ENCODE data around the gene ERAL1.
"Not testable (repeated sequence)": the region's sequence is repeated elsewhere in the genome, so short reads cannot be mapped to it uniquely, and the experiment has no call there.

The ERAL1 gene

DNA sequence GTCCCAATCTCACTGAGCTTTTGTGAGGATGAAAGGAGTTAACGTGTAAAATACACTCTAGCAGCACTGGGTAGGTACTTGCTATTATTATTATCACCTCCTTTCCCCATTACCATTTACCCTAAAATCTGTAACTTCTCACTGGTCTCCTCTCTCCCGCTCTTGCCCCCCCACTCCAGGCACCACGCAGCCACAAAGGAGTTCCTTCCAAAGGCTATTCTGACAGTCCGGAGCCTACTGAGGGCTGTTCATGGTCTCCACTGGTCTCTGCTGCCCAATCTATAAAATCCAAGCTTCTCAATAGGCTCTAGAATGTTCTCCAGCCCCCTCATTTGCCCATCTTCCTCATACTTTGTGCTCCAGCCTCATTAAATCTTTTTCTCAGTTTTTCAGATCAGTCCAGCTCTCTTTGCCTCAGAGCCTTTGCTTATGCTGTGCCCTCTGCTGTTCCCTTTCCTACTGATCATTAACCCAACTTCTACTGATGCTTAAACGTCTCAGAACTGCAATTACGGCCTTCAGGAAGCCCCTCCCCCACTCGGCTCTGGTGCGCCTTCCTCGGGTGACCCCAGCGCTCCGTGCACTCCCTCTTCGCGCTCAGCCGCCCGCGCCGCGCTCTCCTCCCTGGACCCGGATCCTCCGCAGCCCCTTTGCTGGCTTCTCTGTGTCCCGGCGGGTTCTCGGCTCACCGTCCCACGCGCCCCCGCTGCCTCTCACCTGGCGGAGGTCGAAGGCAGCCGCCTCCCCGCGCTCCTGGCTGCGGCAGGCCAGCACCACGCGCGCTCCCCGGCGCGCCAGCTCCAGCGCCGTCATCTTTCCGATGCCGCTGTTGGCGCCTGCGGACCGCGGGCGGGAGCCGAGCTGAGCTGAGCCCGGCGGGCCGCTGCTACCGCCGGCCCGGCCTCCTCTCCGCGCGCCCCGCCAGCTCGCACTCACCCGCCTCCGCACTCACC lies 47.3 kb downstream of the ERAL1 start:
- peak; percentile 56 for DNase-seq

DNA sequence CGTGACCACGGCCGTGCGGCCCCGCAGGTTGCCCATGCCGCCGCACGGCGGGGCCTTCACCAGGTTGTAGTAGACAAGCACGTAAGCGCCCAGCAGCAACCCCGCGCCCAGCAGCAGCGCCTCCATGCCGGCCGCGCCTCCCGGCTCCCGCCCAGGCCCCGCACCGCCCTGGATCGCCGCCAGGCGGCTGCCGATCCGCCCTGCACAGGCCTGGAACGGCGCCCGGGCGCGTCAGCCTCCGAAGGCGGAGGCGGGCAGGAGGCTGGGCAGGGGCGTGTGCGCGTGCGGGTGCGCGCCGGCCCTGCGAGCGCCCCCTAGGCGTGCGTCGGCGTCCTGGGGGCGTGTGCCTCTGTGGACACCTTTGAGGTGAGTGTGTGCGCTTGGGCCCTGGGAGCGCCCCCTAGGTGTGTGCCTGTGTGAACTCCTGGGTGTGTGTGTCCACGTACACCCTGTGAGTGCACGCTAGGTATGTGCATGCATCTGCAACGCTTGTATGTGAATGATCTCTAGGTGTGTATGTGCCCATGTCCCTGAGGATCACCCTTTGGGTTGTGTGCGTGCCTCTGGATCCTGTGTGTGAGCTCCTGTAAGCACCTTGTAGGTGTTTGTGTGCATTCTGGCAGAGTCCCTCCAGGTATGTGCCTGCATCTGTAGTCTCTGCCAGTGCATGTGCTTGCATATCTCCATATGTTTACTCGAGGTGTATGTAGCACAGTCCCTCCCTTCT lies 48.2 kb downstream of the ERAL1 start, which contains the start of gene DHRS13:
DHRS13 (minus strand) TSS at position 261 of the 727 bp plus-strand sequence; CDS start at position 126, 135 bp downstream.
- peak; percentile 97 for DNase-seq

DNA sequence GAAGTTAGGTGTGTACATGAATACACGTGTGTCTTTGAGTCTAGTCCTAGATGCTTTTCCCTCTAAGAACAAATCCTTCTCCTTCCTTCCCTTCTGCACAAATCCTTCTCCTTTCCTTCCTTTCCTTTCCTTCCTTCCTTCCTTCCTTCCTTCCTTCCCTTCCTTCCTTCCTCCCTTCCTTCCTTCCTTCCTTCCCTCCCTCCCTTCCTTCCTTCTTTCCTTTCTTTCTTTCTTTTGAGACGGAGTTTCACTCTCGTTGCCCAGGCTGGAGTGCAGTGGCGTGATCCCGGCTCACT lies 48.7 kb downstream of the ERAL1 start:
- not testable (repeated sequence) for DNase-seq

DNA sequence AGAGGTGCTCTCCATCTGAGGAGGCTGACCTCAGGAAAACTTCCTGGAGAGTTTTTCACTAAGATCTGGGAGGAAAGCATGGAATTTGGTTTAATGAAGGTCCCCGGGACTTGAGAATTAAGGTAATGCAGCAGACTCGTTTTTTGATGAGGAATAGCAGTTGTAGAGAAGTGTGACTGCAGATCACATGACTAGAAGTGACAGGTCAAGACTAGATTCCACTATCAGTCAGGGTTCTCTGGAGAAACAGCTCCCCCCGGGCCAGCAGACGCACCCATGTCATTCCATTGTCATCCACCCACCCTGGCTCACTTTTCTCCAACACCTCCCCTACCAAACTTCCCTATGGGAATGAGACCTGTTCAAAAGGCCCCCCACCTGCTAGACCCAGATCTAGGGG lies 50.0 kb downstream of the ERAL1 start:
- DNase-seq = no peak

DNA sequence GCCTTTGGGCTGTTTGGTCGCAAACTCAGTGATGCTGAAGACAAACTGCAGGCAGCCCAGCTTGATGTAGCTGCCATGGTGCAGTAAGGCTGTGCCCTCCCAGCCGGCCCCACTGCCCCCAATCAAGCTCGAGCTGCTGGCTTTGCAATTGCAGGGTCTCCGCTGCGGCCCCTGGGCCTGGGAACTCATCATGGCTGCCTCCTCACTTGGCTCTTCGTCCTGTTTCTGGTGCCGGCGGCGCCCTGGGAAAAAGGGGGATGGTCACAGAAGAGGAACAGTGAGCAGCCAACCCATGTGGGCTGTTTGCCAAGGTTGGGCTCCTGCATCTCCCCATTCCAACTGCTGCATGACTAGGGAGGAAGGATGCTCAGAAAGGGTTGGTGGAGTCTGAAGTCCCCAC lies 51.5 kb downstream of the ERAL1 start:
- no peak for DNase-seq

DNA sequence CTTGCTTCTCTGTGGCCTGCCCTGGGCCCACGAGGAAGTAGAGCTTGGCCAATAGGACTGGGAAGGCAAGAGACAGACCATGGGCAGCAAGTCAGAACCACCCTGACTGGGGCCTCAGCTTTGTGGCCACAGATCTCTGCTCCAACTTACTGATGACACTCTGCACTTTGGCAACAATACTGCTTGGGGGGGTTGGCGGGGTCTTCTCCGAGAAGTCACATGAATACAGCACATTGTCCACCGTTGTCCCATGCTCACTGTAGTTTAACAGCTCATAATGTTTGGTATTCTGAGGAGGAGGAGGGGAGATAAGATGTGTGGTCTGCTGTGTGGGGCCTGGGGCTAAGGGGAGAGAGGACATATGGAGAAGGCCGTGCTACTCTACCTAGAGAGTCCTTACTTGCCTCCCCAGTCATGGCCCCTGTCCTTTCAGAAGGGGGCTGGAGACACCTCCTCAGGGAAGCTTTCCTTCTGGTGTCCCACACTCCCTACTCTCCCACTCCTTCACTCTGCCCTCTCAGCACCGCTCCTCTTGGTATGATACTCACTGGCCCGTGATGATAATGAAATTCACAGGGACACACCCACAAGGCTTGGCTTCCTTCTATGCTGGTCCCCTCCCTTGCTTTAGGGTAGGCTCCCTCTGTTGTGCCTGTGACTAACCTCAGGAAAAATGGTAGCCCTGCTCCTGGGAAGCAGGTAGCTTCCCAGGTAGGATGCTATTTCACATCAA lies 52.1 kb downstream of the ERAL1 start:
- DNase-seq = no peak

DNA sequence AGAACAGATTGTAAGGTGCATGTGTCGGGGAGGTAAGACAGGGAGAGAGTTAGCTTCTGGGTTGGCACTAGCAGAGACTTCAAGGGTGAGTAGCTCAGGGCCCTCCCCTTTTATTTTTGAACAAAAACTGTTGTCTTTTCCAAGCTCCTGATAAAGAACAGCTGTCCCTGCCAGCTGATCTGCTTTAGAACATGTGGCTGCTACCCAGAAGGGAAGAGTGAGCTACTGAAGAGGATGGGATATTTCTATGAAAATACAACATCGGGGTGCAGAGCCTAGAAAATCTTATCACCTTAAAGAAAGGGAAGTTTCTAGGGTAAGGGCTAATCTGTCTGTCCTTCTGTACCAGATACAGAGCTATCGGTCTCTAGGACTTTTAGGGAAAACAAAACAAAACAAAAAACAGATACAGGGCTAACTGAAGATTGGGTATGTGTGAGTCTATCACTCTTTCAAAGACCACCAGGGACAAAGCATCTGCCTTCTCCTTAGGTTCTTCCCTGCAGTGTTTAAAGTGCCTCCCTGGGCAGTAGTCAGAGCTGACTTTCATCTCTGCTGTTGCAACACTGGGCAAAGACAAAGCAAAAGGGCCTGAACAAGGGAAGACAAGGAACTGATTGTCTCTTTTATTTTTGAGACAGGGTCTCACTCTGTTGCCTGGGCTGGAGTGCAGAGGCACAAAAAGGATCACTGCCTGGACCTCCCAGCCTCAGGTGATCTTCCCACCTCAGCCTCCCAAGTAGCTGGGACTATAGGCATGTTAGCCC lies 53.1 kb downstream of the ERAL1 start:
- DNase-seq = no peak

DNA sequence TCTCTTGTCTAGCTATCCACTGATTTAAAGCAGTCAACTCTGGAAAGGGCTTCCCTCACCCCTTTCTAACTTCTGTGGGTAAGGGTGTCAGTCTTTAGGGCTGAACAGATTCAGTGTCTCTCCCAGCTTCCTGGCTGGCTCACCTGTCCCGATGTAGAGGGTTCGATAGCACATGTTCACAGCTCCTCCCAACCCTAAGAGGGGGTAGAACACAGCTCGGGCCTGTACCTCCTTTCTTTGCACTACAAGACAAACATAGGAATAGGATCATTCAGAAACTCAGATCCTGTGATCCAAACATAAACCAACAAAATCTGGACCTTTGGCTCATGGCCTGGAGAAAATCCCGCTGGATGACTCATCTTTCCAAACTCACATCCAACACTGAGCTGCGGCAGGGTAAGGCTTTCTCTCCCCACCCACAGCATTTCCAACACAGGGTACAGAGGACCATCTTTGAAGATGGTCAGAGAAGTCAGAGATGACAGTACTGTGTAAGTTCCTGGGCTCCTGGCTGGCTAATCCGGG lies 53.9 kb downstream of the ERAL1 start:
- DNase-seq = no peak

DNA sequence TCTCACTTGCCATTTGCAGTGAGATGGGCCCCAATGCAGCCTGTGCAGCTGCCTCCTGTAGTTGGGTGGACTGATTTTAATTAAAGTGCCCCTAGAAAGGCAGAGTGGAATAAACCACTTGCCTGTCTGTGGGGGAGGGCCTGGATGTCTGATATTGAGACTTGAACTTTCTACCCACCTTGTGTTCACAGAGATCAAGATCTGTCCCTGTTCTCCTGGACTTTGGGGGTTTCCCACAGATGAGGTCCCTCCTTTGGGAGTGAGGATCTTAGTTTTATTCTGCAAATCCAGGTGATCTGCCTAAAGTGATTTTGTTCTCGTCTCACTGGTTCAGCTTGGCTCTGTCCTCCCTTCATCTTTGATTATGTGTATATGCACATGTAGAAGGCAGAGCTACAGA lies 55.7 kb downstream of the ERAL1 start:
- DNase-seq = no peak

All from CD4-positive, alpha-beta T cell treated with Interleukin-12 subunit alpha and Interleukin-12 subunit beta, for 1 hour (primary cell).